NCI-H128 (cell line): ENCODE data around the gene GPX5.
"Not testable (repeated sequence)": the region's sequence is repeated elsewhere in the genome, so short reads cannot be mapped to it uniquely, and the experiment has no call there.

ENCODE experiments used
- DNase-seq: peaks from one replicate; lab custom pipeline; 2025; ENCODE audit not compliant: unreplicated experiment; lab: John Stamatoyannopoulos, UW

Gene GPX5

GRCh38 chr6:28512387-28512786, 13.3 kb upstream of the GPX5 start:
- not testable (repeated sequence) for DNase-seq

GRCh38 chr6:28515676-28516075, 10.0 kb upstream of the GPX5 start, which contains the start of gene GPX6:
Gene GPX6, minus strand, starts transcription at chr6:28515793. Its CDS starts 50 bp downstream, at chr6:28515743.
- DNase-seq, result no peak

DNA sequence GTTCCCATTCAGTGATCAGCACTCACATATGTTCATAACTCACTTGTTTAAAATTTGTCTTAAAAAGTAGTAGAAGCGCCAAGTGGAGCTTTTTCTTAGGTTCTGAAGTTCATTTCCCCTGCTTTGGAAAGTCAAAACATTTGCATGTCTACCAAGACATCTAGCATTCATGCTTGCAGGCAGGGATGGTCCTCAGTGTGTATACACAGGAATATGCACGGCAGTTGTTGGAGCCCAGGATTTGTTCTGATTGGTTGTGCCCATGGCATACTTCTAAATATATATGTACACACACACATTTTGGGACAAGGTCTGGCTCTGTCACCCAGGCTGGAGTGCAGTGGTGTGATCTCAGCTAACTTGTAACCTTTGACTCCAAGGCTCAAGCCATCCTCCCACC, 7.7 kb upstream of the GPX5 start:
- no peak for DNase-seq

GRCh38 chr6:28522594-28523240, 3.0 kb upstream of the GPX5 start:
- DNase-seq, result no peak

DNA sequence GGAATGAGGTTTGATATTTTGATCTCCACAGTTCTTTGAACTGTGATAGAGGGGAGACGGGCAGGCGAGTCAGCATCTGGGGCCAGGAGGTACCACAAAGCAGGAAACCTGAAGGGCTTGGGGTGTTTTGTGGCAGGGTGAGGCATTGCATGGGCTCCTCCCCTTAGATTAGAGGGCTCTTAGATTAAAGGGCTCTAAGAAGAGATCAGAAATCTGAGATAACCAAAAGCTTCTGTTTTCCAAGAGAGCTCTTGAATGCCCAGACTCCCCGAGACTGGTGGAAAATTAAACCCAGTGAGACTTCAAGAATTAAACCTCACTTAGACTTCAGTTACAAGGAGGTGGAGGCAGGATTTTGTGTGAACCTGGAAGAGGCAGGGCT, 2.4 kb upstream of the GPX5 start:
- DNase-seq, result no peak

DNA sequence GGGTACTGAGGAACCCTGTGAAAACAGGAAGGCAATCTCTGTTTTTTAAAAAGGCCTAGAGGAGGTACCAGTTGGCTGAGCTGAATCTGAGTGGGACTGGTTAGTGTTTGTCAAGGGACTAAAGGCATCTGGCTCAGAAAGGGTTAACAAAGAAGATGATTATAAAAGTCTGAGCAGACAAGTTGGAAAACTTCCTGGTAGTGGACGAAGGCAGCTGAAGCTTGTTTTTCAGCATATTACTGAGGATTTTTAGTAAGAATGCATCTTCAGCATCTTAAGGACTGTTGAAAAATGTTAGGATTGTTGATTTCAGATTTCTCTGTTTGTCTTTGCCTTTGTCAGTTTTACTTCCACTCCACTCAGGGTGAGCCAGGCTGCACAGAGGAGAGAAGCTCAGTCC, 5.1 kb downstream of the GPX5 start:
- DNase-seq, result no peak

DNA sequence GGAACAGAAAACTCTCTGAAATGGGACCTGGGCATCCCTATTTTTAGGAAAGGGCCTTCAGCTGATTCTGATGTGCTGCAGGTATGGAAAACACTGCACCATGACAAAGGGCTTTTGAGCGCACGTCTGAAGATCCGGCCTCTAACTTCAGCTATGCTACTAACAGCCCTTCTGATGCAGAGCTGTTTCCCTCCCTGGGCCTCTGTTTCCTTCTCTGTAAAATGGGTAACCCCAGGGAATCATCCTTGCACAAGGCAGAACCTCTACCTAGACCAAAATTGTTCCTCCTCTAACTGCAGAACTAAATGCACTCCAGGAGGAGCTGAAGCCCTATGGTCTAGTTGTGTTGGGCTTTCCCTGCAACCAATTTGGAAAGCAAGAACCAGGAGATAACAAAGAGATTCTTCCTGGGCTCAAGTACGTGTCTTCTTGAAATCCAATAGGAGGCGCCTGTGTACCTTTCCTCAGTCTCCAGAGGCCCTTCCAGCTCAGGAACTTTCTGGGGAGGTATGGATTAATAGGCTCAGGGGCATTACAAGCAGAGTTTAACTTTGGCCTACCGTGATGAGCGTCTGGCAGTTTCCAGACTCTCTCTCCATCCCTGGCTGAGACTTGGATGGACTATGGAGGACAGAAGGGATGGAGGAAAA, 5.9 kb downstream of the GPX5 start:
- DNase-seq, result no peak

GRCh38 chr6:28534306-28534705, 8.6 kb downstream of the GPX5 start:
- DNase-seq, result no peak

GRCh38 chr6:28534875-28535274, 9.2 kb downstream of the GPX5 start:
- DNase-seq, result no peak

GRCh38 chr6:28537065-28537464, 11.4 kb downstream of the GPX5 start:
- DNase-seq, result no peak

- DNase-seq, result no peak
Observed at GRCh38 chr6:28537509-28538140, 11.9 kb downstream of the GPX5 start.

- no peak for DNase-seq
Observed at GRCh38 chr6:28541996-28542395, 16.3 kb downstream of the GPX5 start.

DNA sequence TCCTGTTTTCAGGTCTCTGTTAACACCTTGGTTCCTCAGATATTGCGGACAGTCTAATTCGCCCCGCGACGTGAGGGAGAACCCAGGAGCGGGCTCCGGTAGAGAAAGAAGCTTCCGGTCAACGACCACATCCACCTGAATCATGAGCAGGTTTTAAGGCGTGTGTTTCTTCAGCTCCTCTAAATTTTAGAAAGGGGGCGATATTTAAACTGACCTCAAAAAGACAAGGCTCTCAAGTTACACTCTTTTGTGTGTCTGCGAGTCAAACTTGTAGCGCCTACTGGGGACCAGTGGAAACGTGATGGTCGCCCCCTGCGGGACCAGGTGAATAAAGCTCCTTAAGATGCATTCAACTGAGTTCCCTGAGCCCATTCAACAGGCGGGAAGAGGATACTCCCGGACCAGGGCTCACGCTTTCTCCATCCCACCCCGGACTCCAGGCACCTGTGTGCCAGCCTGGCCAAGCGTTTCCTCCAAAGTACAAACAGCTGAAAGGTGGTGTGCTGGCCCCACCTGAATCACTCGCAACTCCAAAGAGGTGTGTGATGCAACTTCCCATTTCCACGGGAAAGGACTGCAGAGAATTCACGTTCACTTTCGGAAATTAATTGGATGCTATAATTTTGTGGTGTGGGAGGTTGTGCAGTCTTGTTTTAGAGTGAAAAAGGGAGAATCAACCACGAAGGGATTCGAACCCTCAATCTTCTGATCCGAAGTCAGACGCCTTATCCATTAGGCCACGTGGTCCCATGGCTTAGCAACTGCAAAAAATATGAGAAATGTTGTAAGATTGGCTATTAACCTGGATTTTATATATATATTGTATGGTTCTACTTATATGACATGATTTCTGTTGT, 17.0 kb downstream of the GPX5 start:
- DNase-seq, result no peak

DNA sequence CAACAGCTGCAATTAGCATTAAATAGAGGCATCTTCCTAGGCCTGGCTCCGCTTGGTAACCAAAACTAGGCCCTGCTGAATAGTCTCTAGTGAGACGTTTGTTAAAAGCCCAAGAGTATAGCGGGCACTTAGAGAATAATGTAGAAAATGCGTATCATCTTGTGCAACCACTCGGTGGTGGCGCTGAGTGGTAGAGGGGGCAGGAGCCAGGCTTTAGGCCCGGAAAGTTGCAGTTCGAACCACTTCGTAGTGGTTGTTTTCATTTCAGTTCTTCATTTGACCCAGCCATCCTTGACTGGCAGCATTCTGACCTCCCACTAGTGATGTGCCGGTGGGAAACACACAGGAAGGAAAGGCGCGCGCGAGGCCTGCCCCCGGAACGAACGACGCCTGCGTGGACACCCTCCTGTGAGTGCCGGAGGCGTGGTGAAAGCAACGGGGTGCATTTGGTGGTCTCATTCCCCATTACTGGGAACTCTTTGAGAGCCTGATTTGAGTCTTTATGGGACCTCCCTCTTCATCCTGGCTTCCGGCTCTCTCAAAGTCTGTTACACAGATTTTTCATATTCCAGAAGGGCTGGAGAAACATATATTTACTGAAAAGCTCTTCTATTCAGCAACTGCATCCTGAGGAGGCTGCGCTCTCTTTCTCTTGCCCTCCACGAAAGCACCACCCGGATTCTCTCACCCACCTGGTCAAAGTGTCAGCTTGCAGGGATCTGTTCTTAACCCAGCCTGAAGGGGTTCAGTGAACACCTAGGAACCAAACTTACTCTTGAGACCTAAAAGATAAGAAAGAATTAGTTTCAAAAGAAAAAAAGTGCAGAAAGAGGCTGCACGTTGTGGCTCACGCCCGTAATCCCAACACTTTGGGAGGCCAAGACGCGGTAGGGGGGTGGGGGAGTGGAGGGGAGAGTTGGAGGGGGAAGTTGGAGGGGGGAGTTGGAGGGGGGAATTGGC, 18.2 kb downstream of the GPX5 start:
- DNase-seq, result no peak

DNA sequence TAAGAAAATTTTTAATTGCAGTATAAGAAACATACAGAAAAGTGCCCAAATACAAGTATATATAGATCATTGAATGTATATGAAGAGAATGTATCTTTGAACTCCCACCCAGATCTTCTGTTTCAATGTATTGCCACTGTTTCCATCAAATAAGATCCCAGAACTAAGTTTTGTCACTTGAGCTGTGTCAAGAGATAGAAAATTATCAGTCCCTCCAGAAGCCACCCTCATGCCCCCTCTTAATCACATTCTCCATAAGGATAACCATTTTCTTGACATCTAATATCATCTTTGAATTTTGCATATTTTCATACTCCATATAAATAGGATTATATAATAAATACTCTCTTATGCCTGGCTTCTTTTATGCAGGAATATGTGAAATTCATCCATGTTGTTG, 20.3 kb downstream of the GPX5 start:
- DNase-seq, result no peak

DNA sequence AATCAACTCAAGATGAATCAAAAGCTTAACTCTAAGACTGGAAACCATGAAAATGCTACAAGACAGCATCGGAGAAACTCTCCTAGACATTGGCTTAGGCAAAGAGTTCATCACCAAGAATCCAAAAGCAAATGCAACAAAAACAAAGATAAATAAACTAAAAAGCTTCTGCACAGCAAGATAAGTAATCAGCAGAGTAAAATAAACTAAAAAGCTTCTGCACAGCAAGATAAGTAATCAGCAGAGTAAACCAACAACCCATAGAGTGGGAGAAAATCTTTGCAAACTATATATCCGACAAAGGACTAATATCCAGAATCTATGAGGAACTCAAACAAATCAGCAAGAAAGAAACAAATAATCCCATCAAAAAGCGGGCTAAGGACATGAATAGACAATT, 21.3 kb downstream of the GPX5 start:
- not testable (repeated sequence) for DNase-seq

DNA sequence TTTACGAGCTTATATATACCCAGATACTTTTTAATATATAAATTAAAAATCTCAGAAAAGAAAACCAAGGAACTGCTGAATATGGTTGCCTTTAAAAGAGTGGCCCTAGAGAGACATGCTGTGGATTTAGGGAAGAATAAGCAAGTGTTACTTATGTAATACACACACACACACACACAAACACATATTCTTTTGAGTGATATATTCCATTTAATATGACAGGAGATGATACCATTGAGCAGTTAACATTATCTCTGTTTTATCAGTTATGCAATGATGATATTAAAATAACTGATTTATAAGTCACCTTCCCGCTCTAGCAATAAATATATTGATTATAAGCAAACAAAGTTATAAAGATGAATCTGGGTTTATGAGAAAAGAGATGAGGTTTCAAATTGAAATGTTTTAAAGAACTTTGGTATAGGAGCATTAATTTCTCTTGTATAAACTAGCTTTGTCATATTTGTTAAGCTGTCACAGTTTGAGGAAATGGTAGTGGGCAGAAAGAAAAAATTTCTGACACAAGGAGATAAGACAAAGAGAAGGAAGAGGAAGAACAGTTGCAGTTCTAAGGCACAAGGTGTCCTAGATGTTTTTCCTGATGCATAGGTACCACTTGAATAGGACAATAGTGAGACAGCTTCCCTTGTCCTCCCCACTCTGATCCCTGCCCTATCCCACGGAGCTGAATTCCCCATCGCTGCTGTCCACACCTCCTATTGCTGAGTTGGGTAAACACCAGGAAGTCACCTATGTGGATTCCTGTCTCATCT, 26.4 kb downstream of the GPX5 start:
- no peak for DNase-seq

DNA sequence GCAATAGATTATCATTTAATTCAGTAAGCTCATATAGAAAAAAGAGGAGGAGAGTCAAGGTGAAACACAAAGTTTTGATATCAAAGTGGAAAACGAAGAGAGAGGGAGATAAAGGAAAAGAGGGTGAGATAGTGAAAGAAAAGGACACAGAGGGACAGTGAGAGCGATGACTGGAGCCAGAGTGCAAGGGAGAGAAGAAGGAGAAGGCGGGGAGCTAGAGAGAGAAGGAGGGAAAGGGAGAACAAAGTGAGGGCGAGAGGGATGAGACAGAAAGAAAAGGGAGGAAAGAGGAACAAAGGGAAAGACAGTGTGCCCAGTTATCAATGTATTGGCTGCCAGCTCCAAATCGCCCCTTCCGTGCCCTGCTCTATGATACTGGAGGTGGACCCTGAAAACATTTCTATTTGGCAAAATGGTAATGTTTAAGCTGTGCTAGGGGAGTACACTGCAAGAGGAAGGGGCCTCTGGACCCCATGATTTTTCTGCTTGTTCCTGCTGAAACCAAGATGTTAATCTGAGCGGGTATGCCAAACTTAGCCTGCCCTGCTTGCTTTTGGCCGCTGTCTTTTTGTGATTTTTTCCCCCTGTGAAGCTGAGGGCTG, 27.8 kb downstream of the GPX5 start:
- DNase-seq, result no peak
